Measurements from ENCODE around the gene TTLL12.

Gene TTLL12

GRCh38 chr22:43171019-43171491 is 15.9 kb downstream of the TTLL12 start:
- no peak for DNase-seq

GRCh38 chr22:43170131-43170480 is 16.8 kb downstream of the TTLL12 start:
- DNase-seq = no peak

- DNase-seq = no peak
These were observed 17.4 kb downstream of the TTLL12 start for GRCh38 chr22:43169310-43170130.

- no peak for DNase-seq
These were observed 18.2 kb downstream of the TTLL12 start for GRCh38 chr22:43168471-43169309.

- DNase-seq = no peak
These were observed 19.8 kb downstream of the TTLL12 start for GRCh38 chr22:43167001-43167589.

- no peak for DNase-seq
These were observed 20.6 kb downstream of the TTLL12 start for GRCh38 chr22:43166132-43166930.

- DNase-seq = no peak
These were observed 22.3 kb downstream of the TTLL12 start for GRCh38 chr22:43164636-43165035.

GRCh38 chr22:43163241-43163795 is 23.6 kb downstream of the TTLL12 start:
- DNase-seq = no peak

GRCh38 chr22:43162412-43163150 is 24.4 kb downstream of the TTLL12 start:
- no peak for DNase-seq

GRCh38 chr22:43160497-43161126 is 26.3 kb downstream of the TTLL12 start:
- no peak for DNase-seq

- no peak for DNase-seq
These were observed 27.3 kb downstream of the TTLL12 start for GRCh38 chr22:43159484-43160178.

- DNase-seq = no peak
These were observed 28.0 kb downstream of the TTLL12 start for GRCh38 chr22:43158778-43159483.

GRCh38 chr22:43157874-43158546 is 28.9 kb downstream of the TTLL12 start:
- DNase-seq = no peak

GRCh38 chr22:43156413-43156812 is 30.5 kb downstream of the TTLL12 start:
- DNase-seq = no peak

- no peak for DNase-seq
These were observed 31.1 kb downstream of the TTLL12 start for GRCh38 chr22:43155789-43156188.

GRCh38 chr22:43154887-43155536 is 31.9 kb downstream of the TTLL12 start:
- no peak for DNase-seq

GRCh38 chr22:43153899-43154298 is 33.0 kb downstream of the TTLL12 start:
- DNase-seq = no peak

- peak; percentile 53 to 54 for DNase-seq
These were observed 34.4 kb downstream of the TTLL12 start for GRCh38 chr22:43152357-43153071.
